Thoracic aorta (tissue), 2 donors: Measurements from ENCODE around the gene CDKL4. TPM values are rescaled to one million over a fixed set of nuclear protein-coding genes. Genes with fewer than 3 reads are reported as not detected.
"Not testable (repeated sequence)": the region's sequence is repeated elsewhere in the genome, so short reads cannot be mapped to it uniquely, and the experiment has no call there.

ENCODE experiments used
- ATAC-seq: fragments of 150-250 bp; one replicate; pipeline ENCODE4 v1.8.0; 2017; ENCODE audit warnings: low read depth; ENCODE audit not compliant: insufficient number of reproducible peaks, low FRiP score
- DNase-seq: peaks from one replicate; pipeline ENCODE4 v3.0.0-alpha.2; 2020; ENCODE audit warnings: low spot score
- H3K27ac ChIP-seq, 2 donors: fragments of 200-600 bp; sonication (generic); 1 replicate in 1 of 2; 2 replicates in 1 of 2; pipeline ENCODE4 v1.5.1; 2016; ENCODE audit warnings: mild to moderate bottlenecking in 2 of 2, moderate library complexity in 2 of 2
- H3K27me3 ChIP-seq: fragments of 200-600 bp; sonication (generic); replicated peaks from 2 replicates; pipeline ENCODE4 v1.6.0; 2016; ENCODE audit warnings: mild to moderate bottlenecking; ENCODE audit not compliant: insufficient read depth
- H3K36me3 ChIP-seq: fragments of 200-600 bp; sonication (generic); one replicate; pipeline ENCODE4 v1.5.1; 2016
- H3K4me1 ChIP-seq, 2 donors: fragments of 200-600 bp; sonication (generic); 1 replicate in 1 of 2; 2 replicates in 1 of 2; pipeline versions ENCODE4 v1.5.1 to v1.6.0; 2016; ENCODE audit warnings: low read depth in 2 of 2, mild to moderate bottlenecking in 1 of 2; ENCODE audit not compliant: control insufficient read depth in 1 of 2
- H3K4me3 ChIP-seq: fragments of 200-600 bp; sonication (generic); 2 replicates; pipeline ENCODE4 v1.5.1; 2016; ENCODE audit warnings: mild to moderate bottlenecking
- H3K9me3 ChIP-seq: fragments of 200-600 bp; sonication (generic); 2 replicates; pipeline ENCODE4 v1.5.1; 2016
- CTCF ChIP-seq: fragments of 200-600 bp; sonication (generic); IDR thresholded peaks from one replicate; pipeline ENCODE4 v1.5.1; 2019; ENCODE audit warnings: antibody characterized with exemption
- total RNA-seq, 2 donors: library from RNA; depleted of rRNA; stranded (reverse); fragments of >200 nt; gene quantifications; one replicate each; pipeline versions ENCODE4 v1.1.0 to v1.2.3, GENCODE V29; 2016

CDKL4 gene
- total RNA-seq, 2 donors from 2014 or later = 2.6 TPM; not detected in 1

GRCh38 chr2:39215545-39215944, 28.2 kb downstream of the CDKL4 start:
- Histone ChIP-seq H3K36me3 (no peaks in the 10 kb centered on the region), H3K27ac (no peak overlapping the region), H3K9me3 (no peaks in the 10 kb centered on the region), H3K4me3 (no peak overlapping the region), H3K27me3 (no peaks in the 10 kb centered on the region), H3K4me1 (no peaks in the 10 kb centered on the region)
- TF ChIP-seq CTCF = no peak
- ATAC-seq (no peak), DNase-seq (no peak)

- Histone ChIP-seq H3K9me3 (no peaks in the 10 kb centered on the region), H3K4me3 (no peak overlapping the region), H3K27ac (no peak overlapping the region), H3K4me1 (no peaks in the 10 kb centered on the region), H3K27me3 (no peaks in the 10 kb centered on the region), H3K36me3 (no peaks in the 10 kb centered on the region)
- DNase-seq (no peak), ATAC-seq (no peak)
- TF ChIP-seq CTCF = no peak
Measured at GRCh38 chr2:39213015-39213414, 30.8 kb downstream of the CDKL4 start.

GRCh38 chr2:39210846-39211245, 32.9 kb downstream of the CDKL4 start:
- ATAC-seq (no peak), DNase-seq (no peak)
- Histone ChIP-seq H3K4me1 (no peaks in the 10 kb centered on the region), H3K9me3 (no peaks in the 10 kb centered on the region), H3K36me3 (no peaks in the 10 kb centered on the region), H3K27me3 (no peaks in the 10 kb centered on the region), H3K27ac (no peak overlapping the region), H3K4me3 (no peak overlapping the region)
- no peak for TF ChIP-seq CTCF

- TF ChIP-seq CTCF = no peak
- Histone ChIP-seq H3K27ac (no peak overlapping the region), H3K36me3 (no peaks in the 10 kb centered on the region), H3K4me3 (no peak overlapping the region), H3K4me1 (no peaks in the 10 kb centered on the region), H3K27me3 (no peaks in the 10 kb centered on the region), H3K9me3 (no peaks in the 10 kb centered on the region)
- no peak for DNase-seq
- ATAC-seq = no peak
Measured at GRCh38 chr2:39203382-39203781, 40.4 kb downstream of the CDKL4 start.

GRCh38 chr2:39202639-39203369, 41.0 kb downstream of the CDKL4 start:
- DNase-seq (no peak), ATAC-seq (no peak)

GRCh38 chr2:39197003-39197402, 46.8 kb downstream of the CDKL4 start:
- ATAC-seq, DNase-seq, H3K4me1 ChIP-seq: not testable (repeated sequence)

More at GRCh38 chr2:39202639-39203369, 41.0 kb downstream of the CDKL4 start:
- H3K4me3 ChIP-seq = no peak overlapping the region
- H3K9me3 ChIP-seq = no peaks in the 10 kb centered on the region
- H3K27ac ChIP-seq = no peak overlapping the region
- H3K4me1 ChIP-seq = no peaks in the 10 kb centered on the region
- no peaks in the 10 kb centered on the region for H3K27me3 ChIP-seq
- no peak for TF ChIP-seq CTCF
- no peaks in the 10 kb centered on the region for H3K36me3 ChIP-seq

More at GRCh38 chr2:39197003-39197402, 46.8 kb downstream of the CDKL4 start:
- not testable (repeated sequence) for H3K27me3 ChIP-seq, H3K36me3 ChIP-seq, H3K9me3 ChIP-seq, H3K27ac ChIP-seq, H3K4me3 ChIP-seq
